ENCODE results near the gene DGKB. TPM values are rescaled to one million over a fixed set of nuclear protein-coding genes. Genes with fewer than 3 reads are reported as not detected.

The DGKB gene
- total RNA-seq, 1 experiment from 2014 or later = not detected

- CTCF ChIA-PET = no interaction called here
- ATAC-seq (no peak), DNase-seq (ENCODE audit: low read depth, low spot score) (no peak)
- Histone ChIP-seq H3K9me3 (ENCODE audit: control insufficient read depth, insufficient read depth, low read depth, low read length) (no peaks in the 10 kb centered on the region), H3K36me3 (ENCODE audit: control insufficient read depth, insufficient read depth, low read length) (no peaks in the 10 kb centered on the region), H3K27ac (ENCODE audit: low read length) (no peak overlapping the region), H3K27me3 (ENCODE audit: control insufficient read depth, insufficient read depth, low read length) (no peaks in the 10 kb centered on the region), H3K4me1 (ENCODE audit: control insufficient read depth, insufficient read depth, low read length) (no peaks in the 10 kb centered on the region), H3K4me3 (ENCODE audit: low read depth in 2 of 2, low read length in 2 of 2) (no peak overlapping the region)
- BruUV-seq (replicated peaks) = no TSS peak
- POLR2A ChIA-PET = no interaction called here
- intact Hi-C loops (cut with micrococcal nuclease; ENCODE audit: unreplicated experiment) = no loop called here
- TF ChIP-seq TCF7L2 (IDR thresholded peaks at IDR 0.05; ENCODE audit: low read depth, low read length) (no peak), POLR2AphosphoS5 (IDR thresholded peaks at IDR 0.05; ENCODE audit: low read depth, low read length) (no peak), SIN3A (IDR thresholded peaks at IDR 0.05; ENCODE audit: borderline replicate concordance, insufficient read depth, low read depth, low read length) (no peak)
- TF ChIP-seq, protein P1, sequence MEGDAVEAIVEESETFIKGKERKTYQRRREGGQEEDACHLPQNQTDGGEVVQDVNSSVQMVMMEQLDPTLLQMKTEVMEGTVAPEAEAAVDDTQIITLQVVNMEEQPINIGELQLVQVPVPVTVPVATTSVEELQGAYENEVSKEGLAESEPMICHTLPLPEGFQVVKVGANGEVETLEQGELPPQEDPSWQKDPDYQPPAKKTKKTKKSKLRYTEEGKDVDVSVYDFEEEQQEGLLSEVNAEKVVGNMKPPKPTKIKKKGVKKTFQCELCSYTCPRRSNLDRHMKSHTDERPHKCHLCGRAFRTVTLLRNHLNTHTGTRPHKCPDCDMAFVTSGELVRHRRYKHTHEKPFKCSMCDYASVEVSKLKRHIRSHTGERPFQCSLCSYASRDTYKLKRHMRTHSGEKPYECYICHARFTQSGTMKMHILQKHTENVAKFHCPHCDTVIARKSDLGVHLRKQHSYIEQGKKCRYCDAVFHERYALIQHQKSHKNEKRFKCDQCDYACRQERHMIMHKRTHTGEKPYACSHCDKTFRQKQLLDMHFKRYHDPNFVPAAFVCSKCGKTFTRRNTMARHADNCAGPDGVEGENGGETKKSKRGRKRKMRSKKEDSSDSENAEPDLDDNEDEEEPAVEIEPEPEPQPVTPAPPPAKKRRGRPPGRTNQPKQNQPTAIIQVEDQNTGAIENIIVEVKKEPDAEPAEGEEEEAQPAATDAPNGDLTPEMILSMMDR (IDR thresholded peaks at IDR 0.05) = no peak
- TF ChIP-seq, protein P2, sequence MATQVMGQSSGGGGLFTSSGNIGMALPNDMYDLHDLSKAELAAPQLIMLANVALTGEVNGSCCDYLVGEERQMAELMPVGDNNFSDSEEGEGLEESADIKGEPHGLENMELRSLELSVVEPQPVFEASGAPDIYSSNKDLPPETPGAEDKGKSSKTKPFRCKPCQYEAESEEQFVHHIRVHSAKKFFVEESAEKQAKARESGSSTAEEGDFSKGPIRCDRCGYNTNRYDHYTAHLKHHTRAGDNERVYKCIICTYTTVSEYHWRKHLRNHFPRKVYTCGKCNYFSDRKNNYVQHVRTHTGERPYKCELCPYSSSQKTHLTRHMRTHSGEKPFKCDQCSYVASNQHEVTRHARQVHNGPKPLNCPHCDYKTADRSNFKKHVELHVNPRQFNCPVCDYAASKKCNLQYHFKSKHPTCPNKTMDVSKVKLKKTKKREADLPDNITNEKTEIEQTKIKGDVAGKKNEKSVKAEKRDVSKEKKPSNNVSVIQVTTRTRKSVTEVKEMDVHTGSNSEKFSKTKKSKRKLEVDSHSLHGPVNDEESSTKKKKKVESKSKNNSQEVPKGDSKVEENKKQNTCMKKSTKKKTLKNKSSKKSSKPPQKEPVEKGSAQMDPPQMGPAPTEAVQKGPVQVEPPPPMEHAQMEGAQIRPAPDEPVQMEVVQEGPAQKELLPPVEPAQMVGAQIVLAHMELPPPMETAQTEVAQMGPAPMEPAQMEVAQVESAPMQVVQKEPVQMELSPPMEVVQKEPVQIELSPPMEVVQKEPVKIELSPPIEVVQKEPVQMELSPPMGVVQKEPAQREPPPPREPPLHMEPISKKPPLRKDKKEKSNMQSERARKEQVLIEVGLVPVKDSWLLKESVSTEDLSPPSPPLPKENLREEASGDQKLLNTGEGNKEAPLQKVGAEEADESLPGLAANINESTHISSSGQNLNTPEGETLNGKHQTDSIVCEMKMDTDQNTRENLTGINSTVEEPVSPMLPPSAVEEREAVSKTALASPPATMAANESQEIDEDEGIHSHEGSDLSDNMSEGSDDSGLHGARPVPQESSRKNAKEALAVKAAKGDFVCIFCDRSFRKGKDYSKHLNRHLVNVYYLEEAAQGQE (IDR thresholded peaks at IDR 0.05; ENCODE audit: insufficient read depth in 1 of 2, low read depth in 2 of 2, low read length in 1 of 2) = no peak
- in situ Hi-C loops (cut with HindIII; ENCODE audit: low pct_unique_long_range_greater_than_20kb, low sequenced_read_pairs) = no loop called here
Observed at GRCh38 chr7:14260011-14260410, 642.5 kb downstream of the DGKB start.

GRCh38 chr7:14258861-14259260 is 643.7 kb downstream of the DGKB start:
- DNase-seq (ENCODE audit: low read depth, low spot score) = no peak
- Histone ChIP-seq H3K4me3 (ENCODE audit: low read depth in 2 of 2, low read length in 2 of 2) (no peak overlapping the region), H3K4me1 (ENCODE audit: control insufficient read depth, insufficient read depth, low read length) (no peaks in the 10 kb centered on the region), H3K36me3 (ENCODE audit: control insufficient read depth, insufficient read depth, low read length) (no peaks in the 10 kb centered on the region), H3K27me3 (ENCODE audit: control insufficient read depth, insufficient read depth, low read length) (no peaks in the 10 kb centered on the region), H3K9me3 (ENCODE audit: control insufficient read depth, insufficient read depth, low read depth, low read length) (no peaks in the 10 kb centered on the region), H3K27ac (ENCODE audit: low read length) (no peak overlapping the region)
- ChIA-PET POLR2A (no interaction called here), CTCF (interaction anchor here (0.5 kb wide), 1 partner anchor 14 kb away, joined by 3 read pairs; no protein-coding TSS in a partner anchor)
- intact Hi-C loops (cut with micrococcal nuclease; ENCODE audit: unreplicated experiment) = no loop called here
- no TSS peak for BruUV-seq (replicated peaks)
- in situ Hi-C loops (cut with HindIII; ENCODE audit: low pct_unique_long_range_greater_than_20kb, low sequenced_read_pairs) = no loop called here
- TF ChIP-seq, protein P2 (IDR thresholded peaks at IDR 0.05; ENCODE audit: insufficient read depth in 1 of 2, low read depth in 2 of 2, low read length in 1 of 2) = no peak
- TF ChIP-seq, protein P1 (IDR thresholded peaks at IDR 0.05) = no peak
- TF ChIP-seq SIN3A (IDR thresholded peaks at IDR 0.05; ENCODE audit: borderline replicate concordance, insufficient read depth, low read depth, low read length) (no peak), TCF7L2 (IDR thresholded peaks at IDR 0.05; ENCODE audit: low read depth, low read length) (no peak), POLR2AphosphoS5 (IDR thresholded peaks at IDR 0.05; ENCODE audit: low read depth, low read length) (no peak)
- no peak for ATAC-seq
